Kidney (tissue), 14 donors: Measurements from ENCODE around the gene PGF. TPM values are rescaled to one million over a fixed set of nuclear protein-coding genes. Genes with fewer than 3 reads are reported as not detected.

ENCODE experiments used
- DNase-seq, 5 donors: peaks; one replicate each; pipeline ENCODE4 v3.0.0-alpha.2; 2013 to 2020
- FAIRE-seq: peaks from 2 replicates; lab custom pipeline; 2012; peaks lifted over from hg19 to GRCh38; lab: Jason Lieb, UNC
- H3K27ac ChIP-seq, 2 donors: one replicate each; pipeline ENCODE4 v1.7.0; 2013; ENCODE audit warnings: low read depth in 2 of 2, low read length in 2 of 2, inconsistent platforms in 1 of 2
- H3K27me3 ChIP-seq: one replicate; pipeline ENCODE4 v1.7.1; 2013; ENCODE audit warnings: low read length, inconsistent platforms; ENCODE audit not compliant: control insufficient read depth, insufficient read depth
- H3K36me3 ChIP-seq, 3 donors: one replicate each; pipeline versions ENCODE4 v1.7.0 to v1.7.1; 2013; ENCODE audit warnings: low read length in 3 of 3, control low read depth in 1 of 3, inconsistent platforms in 1 of 3; ENCODE audit not compliant: insufficient read depth in 3 of 3, control insufficient read depth in 2 of 3
- H3K4me1 ChIP-seq, 3 donors: one replicate each; pipeline versions ENCODE4 v1.7.0 to v1.7.1; 2013; ENCODE audit warnings: low read length in 3 of 3, inconsistent platforms in 1 of 3, low read depth in 1 of 3; ENCODE audit not compliant: control insufficient read depth in 2 of 3, insufficient read depth in 2 of 3
- H3K4me3 ChIP-seq, 3 donors: one replicate each; pipeline versions ENCODE4 v1.7.0 to v1.8.1; 2013; ENCODE audit warnings: low read length in 3 of 3, control low read depth in 1 of 3, inconsistent platforms in 1 of 3
- H3K9ac ChIP-seq, 3 donors: one replicate each; pipeline versions ENCODE4 v1.7.0 to v1.7.1; 2013; ENCODE audit warnings: low read length in 3 of 3, control low read depth in 1 of 3, inconsistent platforms in 1 of 3
- H3K9me3 ChIP-seq, 3 donors: one replicate each; pipeline versions ENCODE4 v1.7.0 to v1.7.1; 2013; ENCODE audit warnings: low read length in 3 of 3, control low read depth in 1 of 3, inconsistent platforms in 1 of 3; ENCODE audit not compliant: control insufficient read depth in 2 of 3, insufficient read depth in 1 of 3
- intact Hi-C: fragments of 100-400 bp; cut with DNase I; formaldehyde crosslinking; loops from one replicate; pipeline ENCODE4 v1.11.1; 2022
- polyA plus RNA-seq: library from polyadenylated mRNA; stranded (reverse); fragments of 350-450 nt; fragmentation: Illumina TruSeq; extraction: RNeasy Lipid Tissue Mini Kit (QIAGEN cat#74804); gene quantifications from one replicate; pipeline ENCODE4 v1.2.3, GENCODE V29; 2014; ENCODE audit warnings: low read depth, low replicate concordance; ENCODE audit not compliant: insufficient read depth
- total RNA-seq: library from RNA; stranded (reverse); fragmentation: NEBNext Ultra II Directional; extraction: Animal tissue kit (Norgen Biotek cat#: 25700); gene quantifications from one replicate; pipeline ENCODE4 v1.2.1, GENCODE V29; 2021
- TF ChIP-seq, protein P1 (sequence below): IDR thresholded peaks from 3 replicates; pipeline ENCODE4 v1.5.1; 2012; ENCODE audit warnings: mild to moderate bottlenecking, moderate library complexity, borderline replicate concordance; ENCODE audit not compliant: insufficient read depth; ENCODE audit errors: extremely low read depth
- donor health status: control.
- donor health status: control.
- donor health status: control.
- donor health status: control.
- donor health status: control.
- donor health status: DM: yes; HTN: yes; CAD: no.
- donor health status: Normal renal cell carcinoma (clear cell type).

The PGF gene
- total and polyA plus RNA-seq, 2 donors from 2014 or later = 9.3 to 12.1 TPM

DNA sequence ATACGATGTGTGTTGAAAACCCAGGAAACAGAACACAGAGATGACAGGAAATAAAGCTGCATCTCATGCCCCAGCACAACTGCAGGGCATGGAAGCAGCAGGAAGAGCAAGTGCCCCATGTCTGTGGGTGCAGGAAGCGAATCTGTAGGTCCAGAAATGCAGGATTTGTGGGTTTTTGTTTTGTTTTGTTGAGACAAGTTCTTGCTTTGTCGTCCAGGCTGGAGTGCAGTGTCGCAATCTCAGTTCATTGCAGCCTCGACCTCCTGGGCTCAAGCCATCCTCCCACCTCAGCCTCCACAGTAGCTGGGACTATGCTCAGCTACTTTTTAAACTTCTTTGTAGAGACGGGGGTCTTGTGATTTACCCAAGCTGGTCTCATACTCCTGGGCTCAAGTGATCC, 26.2 kb downstream of the PGF start:
- Histone ChIP-seq H3K4me1 (no peaks in the 10 kb centered on the region), H3K27ac (no peak overlapping the region), H3K9ac (no peak overlapping the region), H3K9me3 (no peaks in the 10 kb centered on the region), H3K4me3 (no peak overlapping the region), H3K36me3 (no peaks in the 10 kb centered on the region), H3K27me3 (no peaks in the 10 kb centered on the region)
- FAIRE-seq (no peak), DNase-seq (no peak)
- intact Hi-C loops = no loop called here
- TF ChIP-seq, protein P1, sequence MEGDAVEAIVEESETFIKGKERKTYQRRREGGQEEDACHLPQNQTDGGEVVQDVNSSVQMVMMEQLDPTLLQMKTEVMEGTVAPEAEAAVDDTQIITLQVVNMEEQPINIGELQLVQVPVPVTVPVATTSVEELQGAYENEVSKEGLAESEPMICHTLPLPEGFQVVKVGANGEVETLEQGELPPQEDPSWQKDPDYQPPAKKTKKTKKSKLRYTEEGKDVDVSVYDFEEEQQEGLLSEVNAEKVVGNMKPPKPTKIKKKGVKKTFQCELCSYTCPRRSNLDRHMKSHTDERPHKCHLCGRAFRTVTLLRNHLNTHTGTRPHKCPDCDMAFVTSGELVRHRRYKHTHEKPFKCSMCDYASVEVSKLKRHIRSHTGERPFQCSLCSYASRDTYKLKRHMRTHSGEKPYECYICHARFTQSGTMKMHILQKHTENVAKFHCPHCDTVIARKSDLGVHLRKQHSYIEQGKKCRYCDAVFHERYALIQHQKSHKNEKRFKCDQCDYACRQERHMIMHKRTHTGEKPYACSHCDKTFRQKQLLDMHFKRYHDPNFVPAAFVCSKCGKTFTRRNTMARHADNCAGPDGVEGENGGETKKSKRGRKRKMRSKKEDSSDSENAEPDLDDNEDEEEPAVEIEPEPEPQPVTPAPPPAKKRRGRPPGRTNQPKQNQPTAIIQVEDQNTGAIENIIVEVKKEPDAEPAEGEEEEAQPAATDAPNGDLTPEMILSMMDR = no peak

DNA sequence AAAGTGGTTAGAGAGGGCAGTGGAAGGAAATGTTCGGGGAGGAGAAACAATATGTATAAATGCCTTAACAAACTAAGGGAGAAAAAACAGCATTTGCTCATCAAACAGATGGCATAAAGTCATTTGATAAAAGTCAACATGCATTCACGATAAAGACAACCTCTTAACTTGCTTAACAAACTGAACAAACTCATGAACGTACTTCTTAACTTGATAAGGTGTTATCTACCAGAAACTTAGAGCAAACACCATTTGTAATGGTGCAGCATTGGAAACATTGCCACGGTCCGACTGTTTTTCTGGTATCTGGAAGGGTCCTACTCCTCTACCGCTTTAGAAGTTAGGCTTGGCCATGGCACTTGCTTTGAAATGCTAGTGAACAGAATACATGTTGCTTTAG, 28.2 kb downstream of the PGF start:
- no peaks in the 10 kb centered on the region for H3K36me3 ChIP-seq
- TF ChIP-seq, protein P1 = no peak
- no peak overlapping the region for H3K9ac ChIP-seq
- intact Hi-C loops = no loop called here
- H3K4me3 ChIP-seq = no peak overlapping the region
- H3K4me1 ChIP-seq = peaks cover 0 to 8% (median 0%) of the 10 kb centered on the region in 3 donors
- H3K9me3 ChIP-seq = no peaks in the 10 kb centered on the region
- FAIRE-seq = no peak
- H3K27ac ChIP-seq = no peak overlapping the region
- DNase-seq = no peak
- no peaks in the 10 kb centered on the region for H3K27me3 ChIP-seq

DNA sequence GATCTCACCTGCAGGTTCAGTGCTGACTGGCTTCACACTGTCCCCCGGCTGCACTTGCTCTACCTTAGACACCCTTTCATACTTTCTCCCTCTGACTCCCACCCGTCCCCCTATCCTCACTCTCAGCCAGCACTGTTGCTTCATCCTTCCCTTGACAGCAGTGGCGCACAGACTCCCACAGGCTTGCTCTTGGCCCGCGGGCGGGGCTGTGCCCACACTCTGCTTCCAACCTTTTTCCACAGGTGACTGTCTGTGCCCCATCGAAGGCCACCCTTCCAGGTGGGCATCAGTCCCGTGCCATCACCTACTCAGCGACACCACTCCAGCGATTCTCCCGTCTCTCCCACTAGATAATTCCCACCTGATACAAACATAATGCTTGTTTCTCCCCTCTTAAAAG, 31.3 kb downstream of the PGF start:
- no peak overlapping the region for H3K4me3 ChIP-seq
- peaks cover 0 to 8% (median 0%) of the 10 kb centered on the region in 3 donors for H3K4me1 ChIP-seq
- H3K27ac ChIP-seq = no peak overlapping the region
- H3K9ac ChIP-seq = no peak overlapping the region
- TF ChIP-seq, protein P1 = no peak
- no peaks in the 10 kb centered on the region for H3K9me3 ChIP-seq
- FAIRE-seq (no peak), DNase-seq (peak in 1 of 5 donors; percentile 39)
- H3K36me3 ChIP-seq = no peaks in the 10 kb centered on the region
- no peaks in the 10 kb centered on the region for H3K27me3 ChIP-seq
- intact Hi-C loops = no loop called here
